VCaP (cell line): ENCODE results near the gene MRAS.
"Not testable (repeated sequence)": the region's sequence is repeated elsewhere in the genome, so short reads cannot be mapped to it uniquely, and the experiment has no call there.

Experiments used
- H3K27ac ChIP-seq: fragments of 450-650 bp; 2 replicates; pipeline ENCODE4 v1.5.1; 2017
- CTCF ChIP-seq: fragments of 450-650 bp; conservative IDR thresholded peaks from 2 replicates; pipeline ENCODE4 v1.5.1; 2017; ENCODE audit warnings: mild to moderate bottlenecking, moderate library complexity

MRAS gene

GRCh38 chr3:138376663-138377062, 28.3 kb downstream of the MRAS start:
- no peak overlapping the region for H3K27ac ChIP-seq
- no peak for TF ChIP-seq CTCF

GRCh38 chr3:138377212-138377611, 28.8 kb downstream of the MRAS start:
- H3K27ac ChIP-seq, result not testable (repeated sequence)

DNA sequence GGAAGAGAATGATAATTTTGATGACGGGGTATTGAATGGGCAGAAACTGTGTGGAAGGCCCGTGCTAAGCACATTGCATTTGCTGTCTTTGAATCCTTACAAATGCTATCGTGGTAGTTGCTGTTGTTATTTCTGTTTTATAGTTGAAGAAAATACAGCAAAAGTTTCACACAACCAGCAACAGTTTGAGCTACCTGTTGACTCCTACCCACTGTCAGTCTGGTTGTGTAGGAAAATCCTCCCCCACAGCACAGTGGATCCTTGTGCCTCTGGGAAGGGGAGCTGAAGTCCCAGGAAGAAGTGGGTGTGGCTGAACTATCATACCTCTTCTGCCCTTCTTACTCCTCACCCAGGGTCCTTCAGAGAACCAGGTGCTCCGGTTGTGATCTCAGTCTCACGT, 29.4 kb downstream of the MRAS start:
- H3K27ac ChIP-seq, result no peak overlapping the region
- TF ChIP-seq CTCF, result no peak

DNA sequence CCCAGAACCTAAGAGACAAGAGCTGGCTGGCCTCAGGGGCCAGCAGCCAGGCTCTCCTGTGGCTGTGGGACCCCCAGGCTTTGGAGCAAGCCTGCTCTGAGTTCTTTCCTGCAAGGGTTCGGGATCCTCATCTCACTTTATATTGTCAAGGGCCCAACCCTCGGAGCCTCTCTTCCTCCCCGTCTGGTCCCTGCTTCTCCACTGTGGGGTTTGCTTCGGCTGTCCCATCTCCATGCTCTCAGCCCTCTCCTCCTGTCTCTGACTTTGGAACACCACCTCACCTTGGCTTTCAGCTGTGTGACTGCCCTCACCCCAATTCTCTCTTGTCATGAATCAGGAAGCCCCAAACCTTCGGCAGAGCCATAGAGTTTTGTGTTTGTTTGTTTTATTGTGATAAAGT, 30.0 kb downstream of the MRAS start:
- no peak overlapping the region for H3K27ac ChIP-seq
- TF ChIP-seq CTCF, result no peak

DNA sequence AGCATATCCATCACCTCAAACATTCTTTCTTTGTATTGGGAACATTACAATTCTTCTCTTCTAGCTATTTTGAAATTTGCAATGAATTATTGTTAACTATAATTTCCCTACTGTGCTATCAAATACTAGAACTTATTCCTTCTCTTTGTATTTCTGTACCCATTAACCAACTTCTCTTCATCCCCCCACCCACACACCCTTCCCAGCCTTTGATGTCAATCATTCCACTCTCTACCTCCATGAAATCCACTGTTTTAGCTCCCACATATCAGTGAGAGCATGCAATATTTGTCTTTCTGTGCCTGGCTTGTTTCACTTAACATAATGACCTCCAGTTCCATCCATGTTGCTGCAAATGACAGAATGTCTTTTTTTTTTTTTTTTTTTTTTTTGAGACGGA, 30.6 kb downstream of the MRAS start:
- H3K27ac ChIP-seq, result no peak overlapping the region
- TF ChIP-seq CTCF, result no peak

- TF ChIP-seq CTCF, result no peak
- no peak overlapping the region for H3K27ac ChIP-seq
Measured at GRCh38 chr3:138381413-138381901, 33.1 kb downstream of the MRAS start.

GRCh38 chr3:138381950-138382715, 33.8 kb downstream of the MRAS start:
- no peak overlapping the region for H3K27ac ChIP-seq
- TF ChIP-seq CTCF, result no peak

DNA sequence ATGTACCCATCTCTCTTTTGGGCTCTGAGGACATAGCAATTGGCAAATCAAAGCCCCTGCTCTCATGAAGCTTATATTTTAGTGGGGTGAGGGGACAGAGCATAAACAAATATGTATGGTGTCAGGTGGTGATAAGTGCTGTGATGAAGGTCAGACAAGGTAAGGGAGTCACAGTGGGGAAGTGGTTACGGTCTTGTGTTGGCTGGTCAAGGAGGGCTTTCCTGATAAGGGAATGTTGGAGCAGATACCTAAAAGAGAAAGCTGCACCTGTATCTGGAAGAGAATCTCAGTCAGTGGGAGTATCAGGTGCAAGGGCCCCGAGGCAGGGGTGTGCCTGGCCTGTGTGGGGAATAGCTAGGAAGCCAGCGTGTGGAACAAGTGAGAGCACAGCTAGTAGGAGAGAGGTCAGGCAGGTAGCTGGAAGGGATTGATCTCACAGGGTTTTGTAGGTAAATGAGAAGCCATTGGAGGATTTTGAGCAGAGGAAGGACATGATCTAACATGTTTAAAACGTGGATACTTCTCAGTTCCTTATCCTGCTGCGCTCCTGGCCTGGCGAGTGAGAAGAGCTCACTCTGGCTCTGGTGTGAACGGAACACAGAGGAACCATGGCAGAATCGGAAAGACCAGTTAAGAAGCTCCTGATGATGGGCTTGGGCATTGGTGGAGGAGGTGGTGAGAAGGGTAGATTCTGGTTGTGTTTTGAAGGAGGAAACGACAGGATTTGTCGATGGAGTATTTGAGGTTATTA, 35.5 kb downstream of the MRAS start:
- TF ChIP-seq CTCF, result no peak
- no peak overlapping the region for H3K27ac ChIP-seq
